Skeletal muscle tissue (tissue), 4 donors: ENCODE measurements around the gene WHRN. TPM values are rescaled to one million over a fixed set of nuclear protein-coding genes. Genes with fewer than 3 reads are reported as not detected.

Experiments
- H3K27ac ChIP-seq: one replicate; pipeline ENCODE4 v1.7.0; 2013; ENCODE audit warnings: mild to moderate bottlenecking, low read depth, low read length, inconsistent platforms
- H3K27me3 ChIP-seq, 3 donors: one replicate each; pipeline ENCODE4 v1.7.0; 2013; ENCODE audit warnings: low read length in 3 of 3; ENCODE audit not compliant: control insufficient read depth in 3 of 3, insufficient read depth in 3 of 3
- H3K36me3 ChIP-seq, 3 donors: one replicate each; pipeline ENCODE4 v1.7.0; 2013; ENCODE audit warnings: low read length in 3 of 3; ENCODE audit not compliant: control insufficient read depth in 3 of 3, insufficient read depth in 3 of 3
- H3K4me1 ChIP-seq, 3 donors: one replicate each; pipeline ENCODE4 v1.7.0; 2013; ENCODE audit warnings: low read length in 3 of 3, mild to moderate bottlenecking in 3 of 3; ENCODE audit not compliant: control insufficient read depth in 3 of 3, insufficient read depth in 3 of 3
- H3K4me3 ChIP-seq, 3 donors: one replicate each; pipeline ENCODE4 v1.7.0; 2013; ENCODE audit warnings: low read length in 3 of 3
- H3K9ac ChIP-seq, 3 donors: one replicate each; pipeline ENCODE4 v1.7.0; 2013; ENCODE audit warnings: low read length in 3 of 3, mild to moderate bottlenecking in 3 of 3, moderate library complexity in 2 of 3, low read depth in 1 of 3
- H3K9me3 ChIP-seq, 3 donors: one replicate each; pipeline ENCODE4 v1.7.0; 2013; ENCODE audit warnings: low read length in 3 of 3; ENCODE audit not compliant: control insufficient read depth in 3 of 3
- total RNA-seq: library from RNA; depleted of rRNA; stranded (reverse); fragments of >200 nt; gene quantifications from one replicate; pipeline ENCODE4 v1.2.3, GENCODE V29; 2014
- donor health status: Osteomylitis.

The WHRN gene
- total RNA-seq, 1 donor from 2014 or later: 0.52 TPM

GRCh38 chr9:114516913-114517312 lies 11.6 kb upstream of the WHRN start:
- Histone ChIP-seq H3K27me3 (peaks cover 0 to 17% (median 9%) of the 10 kb centered on the region in 3 donors), H3K36me3 (no peaks in the 10 kb centered on the region), H3K9ac (no peak overlapping the region), H3K9me3 (no peaks in the 10 kb centered on the region), H3K27ac (no peak overlapping the region), H3K4me1 (no peaks in the 10 kb centered on the region), H3K4me3 (no peak overlapping the region)

GRCh38 chr9:114515528-114515927 lies 10.3 kb upstream of the WHRN start:
- Histone ChIP-seq H3K4me1 (no peaks in the 10 kb centered on the region), H3K36me3 (no peaks in the 10 kb centered on the region), H3K27ac (no peak overlapping the region), H3K4me3 (no peak overlapping the region), H3K9ac (no peak overlapping the region), H3K27me3 (peaks cover 2 to 18% (median 15%) of the 10 kb centered on the region in 3 donors), H3K9me3 (no peaks in the 10 kb centered on the region)

- H3K4me1 ChIP-seq: no peaks in the 10 kb centered on the region
- no peak overlapping the region for H3K9ac ChIP-seq
- H3K9me3 ChIP-seq: no peaks in the 10 kb centered on the region
- H3K27ac ChIP-seq: no peak overlapping the region
- no peaks in the 10 kb centered on the region for H3K36me3 ChIP-seq
- peaks cover 15 to 24% (median 23%) of the 10 kb centered on the region in 3 donors for H3K27me3 ChIP-seq
- H3K4me3 ChIP-seq: no peak overlapping the region
Measured at GRCh38 chr9:114513959-114514267, 8.6 kb upstream of the WHRN start.

GRCh38 chr9:114513055-114513958 lies 8.0 kb upstream of the WHRN start:
- no peak overlapping the region for H3K27ac ChIP-seq
- no peaks in the 10 kb centered on the region for H3K36me3 ChIP-seq
- no peaks in the 10 kb centered on the region for H3K9me3 ChIP-seq
- no peak overlapping the region for H3K4me3 ChIP-seq
- no peak overlapping the region for H3K9ac ChIP-seq
- H3K4me1 ChIP-seq: no peaks in the 10 kb centered on the region
- peaks cover 21 to 29% (median 24%) of the 10 kb centered on the region in 3 donors for H3K27me3 ChIP-seq

- no peaks in the 10 kb centered on the region for H3K36me3 ChIP-seq
- no peak overlapping the region for H3K9ac ChIP-seq
- H3K9me3 ChIP-seq: no peaks in the 10 kb centered on the region
- peaks cover 29 to 32% (median 31%) of the 10 kb centered on the region in 3 donors for H3K27me3 ChIP-seq
- H3K4me1 ChIP-seq: no peaks in the 10 kb centered on the region
- H3K27ac ChIP-seq: no peak overlapping the region
- H3K4me3 ChIP-seq: no peak overlapping the region
Measured at GRCh38 chr9:114511978-114512874, 7.0 kb upstream of the WHRN start.

- Histone ChIP-seq H3K4me3 (no peak overlapping the region), H3K9ac (no peak overlapping the region), H3K36me3 (no peaks in the 10 kb centered on the region), H3K27ac (no peak overlapping the region), H3K4me1 (peaks cover 4 to 6% (median 4%) of the 10 kb centered on the region in 3 donors), H3K27me3 (peaks cover 49 to 69% (median 55%) of the 10 kb centered on the region in 3 donors), H3K9me3 (no peaks in the 10 kb centered on the region)
Measured at GRCh38 chr9:114507726-114508125, 2.5 kb upstream of the WHRN start.

GRCh38 chr9:114506082-114506390 lies 763 bp upstream of the WHRN start:
- Histone ChIP-seq H3K27ac (no peak overlapping the region), H3K9ac (peak overlapping the region in 2 of 3 donors; percentile 12 to 59), H3K4me3 (peak overlapping the region in 2 of 3 donors; percentile 64 to 75), H3K27me3 (peaks cover 37 to 69% (median 64%) of the 10 kb centered on the region in 3 donors), H3K4me1 (peaks cover 4 to 6% (median 4%) of the 10 kb centered on the region in 3 donors), H3K36me3 (no peaks in the 10 kb centered on the region), H3K9me3 (no peaks in the 10 kb centered on the region)

- no peaks in the 10 kb centered on the region for H3K9me3 ChIP-seq
- peak overlapping the region in 2 of 3 donors; percentile 7 to 25 for H3K9ac ChIP-seq
- H3K27ac ChIP-seq: no peak overlapping the region
- peaks cover 34 to 68% (median 58%) of the 10 kb centered on the region in 3 donors for H3K27me3 ChIP-seq
- peak overlapping the region; percentile 27 to 69 (median 64) for H3K4me3 ChIP-seq
- peaks cover 4 to 6% (median 4%) of the 10 kb centered on the region in 3 donors for H3K4me1 ChIP-seq
- H3K36me3 ChIP-seq: no peaks in the 10 kb centered on the region
Measured at GRCh38 chr9:114504341-114505186, 709 bp downstream of the WHRN start.

GRCh38 chr9:114503522-114504340 lies 1.5 kb downstream of the WHRN start:
- H3K27ac ChIP-seq: no peak overlapping the region
- peaks cover 30 to 65% (median 58%) of the 10 kb centered on the region in 3 donors for H3K27me3 ChIP-seq
- H3K4me3 ChIP-seq: peak overlapping the region in 2 of 3 donors; percentile 13 to 64
- H3K36me3 ChIP-seq: no peaks in the 10 kb centered on the region
- no peaks in the 10 kb centered on the region for H3K9me3 ChIP-seq
- H3K9ac ChIP-seq: no peak overlapping the region
- peaks cover 4 to 6% (median 4%) of the 10 kb centered on the region in 3 donors for H3K4me1 ChIP-seq
